Measurements from ENCODE around the gene DACT3. TPM values are rescaled to one million over a fixed set of nuclear protein-coding genes. Genes with fewer than 3 reads are reported as not detected.
A peak's percentile ranks its signal among the peaks of the same experiment; 100 is the strongest.

Gene DACT3
- polyA plus RNA-seq, 1 of the 3 experiments (the other 2 are of a cell fraction): 9.5 TPM

DNA sequence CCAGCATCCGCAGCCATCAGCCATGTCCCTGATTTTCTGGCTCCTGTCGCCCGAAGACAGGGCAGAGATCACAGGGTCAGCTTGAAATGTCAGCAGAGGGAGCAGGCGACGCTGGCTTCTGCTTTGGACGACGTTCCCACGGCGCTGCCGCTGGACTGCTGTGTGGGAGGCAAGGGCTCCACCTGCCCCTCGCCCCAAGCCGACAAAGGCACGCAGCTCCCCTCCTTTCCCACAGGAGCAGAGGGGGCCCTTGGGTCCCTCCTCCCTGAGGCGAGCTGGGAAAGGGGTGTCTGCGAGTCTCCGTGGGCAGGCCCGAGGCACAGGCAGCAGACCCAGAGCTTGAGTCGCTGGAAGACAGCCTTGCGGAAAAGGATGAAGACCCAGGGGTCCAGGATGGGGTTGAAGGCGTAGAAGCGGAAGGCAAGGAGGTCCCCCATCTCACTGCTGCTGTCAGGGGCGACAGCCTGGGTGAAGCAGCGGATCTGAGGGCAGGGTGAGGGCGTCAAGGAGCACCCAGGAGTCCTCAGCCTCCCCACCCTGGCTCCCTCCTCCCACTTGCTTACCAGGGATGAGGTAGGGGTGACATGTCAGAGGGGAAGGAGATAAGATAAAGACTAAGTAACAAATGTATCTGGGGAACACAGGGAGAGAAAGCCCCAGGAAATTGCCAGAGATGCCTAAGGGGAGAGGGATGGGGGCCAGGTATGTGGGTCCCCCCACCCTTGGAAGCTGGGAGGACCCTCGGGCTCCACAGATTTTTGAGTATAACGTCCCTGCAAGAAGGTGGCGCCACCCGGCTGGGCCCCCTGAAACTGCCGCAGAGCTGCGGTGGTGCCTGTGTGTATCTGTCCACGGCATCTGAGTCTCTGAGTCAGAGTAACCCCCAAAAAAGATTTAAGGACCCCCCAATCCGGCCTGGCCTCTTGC lies 39.5 kb downstream of the DACT3 start:
- H3F3A ChIP-seq (replicated peaks; ENCODE audit: insufficient read depth): peaks cover 18% of the 10 kb centered on the region
- H2AFZ ChIP-seq (ENCODE audit: low read depth): no peak overlapping the region
- peak overlapping the region in 1 of 2 experiments; percentile 97; a peak in 2 of 4 replicates for H3K27ac ChIP-seq (ENCODE audit: low read depth in 2 of 2, low read length in 1 of 2)
- no peaks in the 10 kb centered on the region for H3K79me2 ChIP-seq (ENCODE audit: insufficient read depth)
- peaks cover 16 to 74% of the 10 kb centered on the region in 2 experiments for H3K4me1 ChIP-seq (ENCODE audit: control insufficient read depth in 1 of 2, insufficient read depth in 2 of 2, low read depth in 1 of 2, low read length in 1 of 2)
- peak; percentile 57 for DNase-seq
- no peaks in the 10 kb centered on the region for H4K20me1 ChIP-seq (ENCODE audit: insufficient read depth)
- ChIA-PET POLR2A (interaction anchor here (0.6 to 3.7 kb wide), 10 partner anchors 11 to 1098 kb away, joined by 3 to 100 read pairs (median 4); partner anchors contain the start of genes CALM3, DACT3 and GNG8), CTCF (interaction anchor here (0.6 to 23.7 kb wide), 9 partner anchors 10 to 93 kb away, joined by 3 to 471 read pairs (median 4); partner anchors contain the start of genes CALM3 and DACT3)
- peak overlapping the region in 1 of 2 experiments; percentile 52; a peak in 2 of 4 replicates for H3K4me3 ChIP-seq (ENCODE audit: low read depth in 2 of 2, low read length in 1 of 2)
- WGBS (ENCODE audit: low lambda C conversion rate): 72% methylated on average over 22 of the region's 32 CpGs
- TF ChIP-seq TEAD4 (IDR thresholded peaks at IDR 0.05; ENCODE audit: borderline replicate concordance, insufficient read depth) (no peak), TCF12 (IDR thresholded peaks at IDR 0.05) (no peak), RCOR1 (IDR thresholded peaks at IDR 0.05; ENCODE audit: low read length) (no peak), POLR2AphosphoS5 (IDR thresholded peaks at IDR 0.05; ENCODE audit: low read depth, low read length) (no peak), TAF1 (IDR thresholded peaks at IDR 0.05; ENCODE audit: borderline replicate concordance, low read depth, low read length) (no peak), NFIC (IDR thresholded peaks at IDR 0.05; ENCODE audit: borderline replicate concordance) (no peak), FOSL2 (IDR thresholded peaks at IDR 0.05; ENCODE audit: borderline replicate concordance, low read depth) (no peak), RXRA (IDR thresholded peaks at IDR 0.05; ENCODE audit: borderline replicate concordance, low read depth) (no peak), SIN3A (IDR thresholded peaks at IDR 0.05; ENCODE audit: borderline replicate concordance, low read depth, low read length) (no peak), RAD21 (IDR thresholded peaks at IDR 0.05; ENCODE audit: low read length) (0 out of 2 replicates have a peak, but pooled peaks have one; percentile 7), GATA2 (CRISPR knock-in tag; IDR thresholded peaks at IDR 0.05) (no peak), FOXJ3 (CRISPR knock-in tag; IDR thresholded peaks at IDR 0.05) (peak; percentile 41; the same call in 1 of the 2 replicates)
- TF ChIP-seq, protein P1, sequence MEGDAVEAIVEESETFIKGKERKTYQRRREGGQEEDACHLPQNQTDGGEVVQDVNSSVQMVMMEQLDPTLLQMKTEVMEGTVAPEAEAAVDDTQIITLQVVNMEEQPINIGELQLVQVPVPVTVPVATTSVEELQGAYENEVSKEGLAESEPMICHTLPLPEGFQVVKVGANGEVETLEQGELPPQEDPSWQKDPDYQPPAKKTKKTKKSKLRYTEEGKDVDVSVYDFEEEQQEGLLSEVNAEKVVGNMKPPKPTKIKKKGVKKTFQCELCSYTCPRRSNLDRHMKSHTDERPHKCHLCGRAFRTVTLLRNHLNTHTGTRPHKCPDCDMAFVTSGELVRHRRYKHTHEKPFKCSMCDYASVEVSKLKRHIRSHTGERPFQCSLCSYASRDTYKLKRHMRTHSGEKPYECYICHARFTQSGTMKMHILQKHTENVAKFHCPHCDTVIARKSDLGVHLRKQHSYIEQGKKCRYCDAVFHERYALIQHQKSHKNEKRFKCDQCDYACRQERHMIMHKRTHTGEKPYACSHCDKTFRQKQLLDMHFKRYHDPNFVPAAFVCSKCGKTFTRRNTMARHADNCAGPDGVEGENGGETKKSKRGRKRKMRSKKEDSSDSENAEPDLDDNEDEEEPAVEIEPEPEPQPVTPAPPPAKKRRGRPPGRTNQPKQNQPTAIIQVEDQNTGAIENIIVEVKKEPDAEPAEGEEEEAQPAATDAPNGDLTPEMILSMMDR (IDR thresholded peaks at IDR 0.05): peak; percentile 27; the same call in 1 of the 2 replicates
- TF ChIP-seq, protein P2, sequence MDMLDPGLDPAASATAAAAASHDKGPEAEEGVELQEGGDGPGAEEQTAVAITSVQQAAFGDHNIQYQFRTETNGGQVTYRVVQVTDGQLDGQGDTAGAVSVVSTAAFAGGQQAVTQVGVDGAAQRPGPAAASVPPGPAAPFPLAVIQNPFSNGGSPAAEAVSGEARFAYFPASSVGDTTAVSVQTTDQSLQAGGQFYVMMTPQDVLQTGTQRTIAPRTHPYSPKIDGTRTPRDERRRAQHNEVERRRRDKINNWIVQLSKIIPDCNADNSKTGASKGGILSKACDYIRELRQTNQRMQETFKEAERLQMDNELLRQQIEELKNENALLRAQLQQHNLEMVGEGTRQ (IDR thresholded peaks at IDR 0.05; ENCODE audit: borderline replicate concordance, low read depth, low read length): no peak
- TF ChIP-seq, protein P3, sequence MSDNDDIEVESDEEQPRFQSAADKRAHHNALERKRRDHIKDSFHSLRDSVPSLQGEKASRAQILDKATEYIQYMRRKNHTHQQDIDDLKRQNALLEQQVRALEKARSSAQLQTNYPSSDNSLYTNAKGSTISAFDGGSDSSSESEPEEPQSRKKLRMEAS (IDR thresholded peaks at IDR 0.05; ENCODE audit: low read depth): no peak
- no peaks in the 10 kb centered on the region for H3K27me3 ChIP-seq (ENCODE audit: insufficient read depth)
- H3K9ac ChIP-seq: no peak overlapping the region
- H3K9me3 ChIP-seq: no peaks in the 10 kb centered on the region
- H3K4me2 ChIP-seq: no peak overlapping the region
- H3K9me2 ChIP-seq: no peaks in the 10 kb centered on the region
- H3K36me3 ChIP-seq (replicated peaks in 1 of 2; ENCODE audit: control insufficient read depth in 1 of 2, insufficient read depth in 2 of 2, low read length in 1 of 2): no peaks in the 10 kb centered on the region

Measured in SK-N-SH (cell line).